ENCODE results near the gene CD200R1.

The CD200R1 gene

DNA sequence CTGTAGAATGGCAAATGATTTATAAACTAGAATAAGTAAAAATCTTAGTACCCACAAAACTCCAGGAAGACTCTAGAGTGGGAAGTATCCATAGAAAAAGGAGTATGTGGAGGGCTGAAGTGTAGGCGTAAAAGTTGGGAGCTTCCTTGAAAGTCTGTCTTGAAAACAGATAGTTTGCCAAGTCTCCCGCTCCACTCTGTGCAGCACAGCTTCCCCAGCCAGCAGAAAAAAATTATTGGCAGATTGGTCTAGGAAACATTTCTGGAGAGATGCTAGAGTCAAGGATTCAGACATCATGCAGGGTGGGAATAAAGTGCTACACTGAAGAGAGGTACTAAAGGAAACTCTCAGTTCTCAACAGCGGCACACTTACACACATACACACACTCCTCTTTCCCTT, 74.8 kb downstream of the CD200R1 start:
- no peak for ATAC-seq (ENCODE audit: insufficient read depth, low read depth)
- Histone ChIP-seq H2AFZ (ENCODE audit: low read depth, low read length) (no peak overlapping the region), H3K27ac (ENCODE audit: low read length) (no peak overlapping the region)

DNA sequence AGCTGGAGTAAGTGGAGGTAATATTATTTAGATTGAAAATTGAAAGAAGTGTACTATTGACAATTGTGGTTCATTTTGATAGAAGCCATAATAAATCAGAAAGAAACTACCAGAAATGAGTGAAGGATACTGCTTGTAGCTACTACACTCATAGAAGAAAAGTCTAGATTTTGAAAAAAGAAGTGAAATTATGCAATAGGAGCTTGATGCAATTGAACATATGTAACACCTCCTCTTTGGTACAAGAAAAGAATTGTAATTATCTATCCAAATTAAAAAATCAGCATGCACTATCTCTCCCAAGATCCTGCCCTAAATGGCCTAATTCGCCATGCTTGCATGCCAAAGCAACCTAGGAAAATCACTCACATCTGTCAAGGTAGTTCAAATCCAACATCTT, 77.1 kb downstream of the CD200R1 start:
- no peak for DNase-seq
- TF ChIP-seq, protein P1, sequence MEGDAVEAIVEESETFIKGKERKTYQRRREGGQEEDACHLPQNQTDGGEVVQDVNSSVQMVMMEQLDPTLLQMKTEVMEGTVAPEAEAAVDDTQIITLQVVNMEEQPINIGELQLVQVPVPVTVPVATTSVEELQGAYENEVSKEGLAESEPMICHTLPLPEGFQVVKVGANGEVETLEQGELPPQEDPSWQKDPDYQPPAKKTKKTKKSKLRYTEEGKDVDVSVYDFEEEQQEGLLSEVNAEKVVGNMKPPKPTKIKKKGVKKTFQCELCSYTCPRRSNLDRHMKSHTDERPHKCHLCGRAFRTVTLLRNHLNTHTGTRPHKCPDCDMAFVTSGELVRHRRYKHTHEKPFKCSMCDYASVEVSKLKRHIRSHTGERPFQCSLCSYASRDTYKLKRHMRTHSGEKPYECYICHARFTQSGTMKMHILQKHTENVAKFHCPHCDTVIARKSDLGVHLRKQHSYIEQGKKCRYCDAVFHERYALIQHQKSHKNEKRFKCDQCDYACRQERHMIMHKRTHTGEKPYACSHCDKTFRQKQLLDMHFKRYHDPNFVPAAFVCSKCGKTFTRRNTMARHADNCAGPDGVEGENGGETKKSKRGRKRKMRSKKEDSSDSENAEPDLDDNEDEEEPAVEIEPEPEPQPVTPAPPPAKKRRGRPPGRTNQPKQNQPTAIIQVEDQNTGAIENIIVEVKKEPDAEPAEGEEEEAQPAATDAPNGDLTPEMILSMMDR (IDR thresholded peaks at IDR 0.05; ENCODE audit: borderline replicate concordance, extremely low read depth, low read length, poor library complexity, severe bottlenecking): no peak
- TF ChIP-seq EZH2 (IDR thresholded peaks at IDR 0.05; ENCODE audit: borderline replicate concordance, low read depth, low read length, severe bottlenecking): no peak
- H3K4me2 ChIP-seq (ENCODE audit: insufficient read depth, low read length): no peak overlapping the region

More for the DNA sequence above, 74.8 kb downstream of the CD200R1 start:
- H3K27me3 ChIP-seq (ENCODE audit: insufficient read depth, low read length, poor library complexity): no peaks in the 10 kb centered on the region
- TF ChIP-seq, protein P1 (IDR thresholded peaks at IDR 0.05; ENCODE audit: borderline replicate concordance, extremely low read depth, low read length, poor library complexity, severe bottlenecking): no peak
- TF ChIP-seq EZH2 (IDR thresholded peaks at IDR 0.05; ENCODE audit: borderline replicate concordance, low read depth, low read length, severe bottlenecking): no peak
- no peaks in the 10 kb centered on the region for H3K4me1 ChIP-seq (ENCODE audit: insufficient read depth, low read length)
- H3K9ac ChIP-seq (ENCODE audit: low read depth, low read length): no peak overlapping the region
- no peaks in the 10 kb centered on the region for H3K9me3 ChIP-seq (ENCODE audit: insufficient read depth, low read length, severe bottlenecking)
- H3K4me3 ChIP-seq (ENCODE audit: low read depth in 1 of 2, low read length in 2 of 2): no peak overlapping the region
- no peaks in the 10 kb centered on the region for H3K36me3 ChIP-seq (ENCODE audit: insufficient read depth, low read length)
- no peak overlapping the region for H3K4me2 ChIP-seq (ENCODE audit: insufficient read depth, low read length)
- no peaks in the 10 kb centered on the region for H4K20me1 ChIP-seq (ENCODE audit: insufficient read depth, low read length)
- H3K79me2 ChIP-seq (ENCODE audit: insufficient read depth, low read length): no peaks in the 10 kb centered on the region
- no peak for DNase-seq

DNA sequence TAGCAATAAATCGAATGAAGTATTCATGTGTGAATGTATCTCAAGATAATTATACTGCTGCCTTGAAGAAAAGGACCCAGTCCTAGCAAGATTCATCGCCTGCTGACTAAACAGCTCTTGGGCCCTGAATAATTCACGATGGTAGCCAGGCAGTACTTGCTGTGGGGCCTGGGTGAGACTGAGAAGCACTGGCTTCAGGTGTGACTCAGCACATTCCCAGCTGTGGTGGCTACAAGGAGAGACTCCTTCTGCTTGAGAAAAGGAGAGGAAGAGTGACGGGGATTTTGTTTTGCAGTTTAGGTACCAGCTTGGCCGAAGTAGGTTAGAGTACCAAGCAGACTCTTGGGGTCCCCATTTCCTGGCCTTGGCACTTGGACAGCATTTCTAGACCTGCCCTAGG, 80.6 kb downstream of the CD200R1 start:
- no peak overlapping the region for H2AFZ ChIP-seq (ENCODE audit: low read depth, low read length)
- H3K4me1 ChIP-seq (ENCODE audit: insufficient read depth, low read length): no peaks in the 10 kb centered on the region
- no peaks in the 10 kb centered on the region for H3K27me3 ChIP-seq (ENCODE audit: insufficient read depth, low read length, poor library complexity)
- H3K4me3 ChIP-seq (ENCODE audit: low read depth in 1 of 2, low read length in 2 of 2): no peak overlapping the region
- DNase-seq (no peak), ATAC-seq (ENCODE audit: insufficient read depth, low read depth) (no peak)
- no peaks in the 10 kb centered on the region for H3K9me3 ChIP-seq (ENCODE audit: insufficient read depth, low read length, severe bottlenecking)
- no peaks in the 10 kb centered on the region for H3K79me2 ChIP-seq (ENCODE audit: insufficient read depth, low read length)
- H3K4me2 ChIP-seq (ENCODE audit: insufficient read depth, low read length): no peak overlapping the region
- TF ChIP-seq EZH2 (IDR thresholded peaks at IDR 0.05; ENCODE audit: borderline replicate concordance, low read depth, low read length, severe bottlenecking): no peak
- TF ChIP-seq, protein P1 (IDR thresholded peaks at IDR 0.05; ENCODE audit: borderline replicate concordance, extremely low read depth, low read length, poor library complexity, severe bottlenecking): no peak
- H3K9ac ChIP-seq (ENCODE audit: low read depth, low read length): no peak overlapping the region
- H4K20me1 ChIP-seq (ENCODE audit: insufficient read depth, low read length): no peaks in the 10 kb centered on the region
- no peaks in the 10 kb centered on the region for H3K36me3 ChIP-seq (ENCODE audit: insufficient read depth, low read length)
- no peak overlapping the region for H3K27ac ChIP-seq (ENCODE audit: low read length)

More for the DNA sequence above, 77.1 kb downstream of the CD200R1 start:
- no peaks in the 10 kb centered on the region for H3K36me3 ChIP-seq (ENCODE audit: insufficient read depth, low read length)
- no peaks in the 10 kb centered on the region for H3K79me2 ChIP-seq (ENCODE audit: insufficient read depth, low read length)
- H2AFZ ChIP-seq (ENCODE audit: low read depth, low read length): no peak overlapping the region
- H3K27ac ChIP-seq (ENCODE audit: low read length): no peak overlapping the region
- H3K9ac ChIP-seq (ENCODE audit: low read depth, low read length): no peak overlapping the region
- no peaks in the 10 kb centered on the region for H3K27me3 ChIP-seq (ENCODE audit: insufficient read depth, low read length, poor library complexity)
- H3K4me1 ChIP-seq (ENCODE audit: insufficient read depth, low read length): no peaks in the 10 kb centered on the region
- H3K9me3 ChIP-seq (ENCODE audit: insufficient read depth, low read length, severe bottlenecking): no peaks in the 10 kb centered on the region
- H4K20me1 ChIP-seq (ENCODE audit: insufficient read depth, low read length): no peaks in the 10 kb centered on the region
- no peak for ATAC-seq (ENCODE audit: insufficient read depth, low read depth)
- no peak overlapping the region for H3K4me3 ChIP-seq (ENCODE audit: low read depth in 1 of 2, low read length in 2 of 2)

DNA sequence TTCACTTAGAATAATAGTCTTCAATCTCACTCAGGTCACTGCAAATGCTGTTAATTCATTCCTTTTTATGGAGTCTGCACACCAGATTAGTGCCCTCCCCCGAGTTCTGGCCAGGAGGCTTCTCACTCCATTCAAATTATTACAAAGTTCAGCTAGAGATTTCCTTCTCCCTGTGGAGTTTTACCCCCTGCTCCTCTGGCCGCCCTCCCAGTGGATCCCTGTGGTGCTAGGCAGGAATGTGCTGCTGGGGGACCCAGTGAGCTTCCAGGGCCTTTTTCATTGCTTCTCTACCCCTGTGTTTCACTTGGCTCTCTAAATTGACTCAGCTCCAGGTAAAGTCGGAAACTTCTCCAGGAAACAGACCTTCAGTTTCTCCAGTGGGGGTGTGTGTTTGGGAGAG, 85.5 kb downstream of the CD200R1 start:
- Histone ChIP-seq H3K27me3 (ENCODE audit: insufficient read depth, low read length, poor library complexity) (no peaks in the 10 kb centered on the region), H3K9ac (ENCODE audit: low read depth, low read length) (no peak overlapping the region), H3K4me2 (ENCODE audit: insufficient read depth, low read length) (no peak overlapping the region), H3K4me1 (ENCODE audit: insufficient read depth, low read length) (no peaks in the 10 kb centered on the region), H3K79me2 (ENCODE audit: insufficient read depth, low read length) (no peaks in the 10 kb centered on the region), H3K9me3 (ENCODE audit: insufficient read depth, low read length, severe bottlenecking) (no peaks in the 10 kb centered on the region), H4K20me1 (ENCODE audit: insufficient read depth, low read length) (no peaks in the 10 kb centered on the region), H3K27ac (ENCODE audit: low read length) (no peak overlapping the region), H2AFZ (ENCODE audit: low read depth, low read length) (no peak overlapping the region), H3K4me3 (ENCODE audit: low read depth in 1 of 2, low read length in 2 of 2) (no peak overlapping the region), H3K36me3 (ENCODE audit: insufficient read depth, low read length) (no peaks in the 10 kb centered on the region)
- no peak for TF ChIP-seq EZH2 (IDR thresholded peaks at IDR 0.05; ENCODE audit: borderline replicate concordance, low read depth, low read length, severe bottlenecking)
- TF ChIP-seq, protein P1 (IDR thresholded peaks at IDR 0.05; ENCODE audit: borderline replicate concordance, extremely low read depth, low read length, poor library complexity, severe bottlenecking): no peak
- DNase-seq (no peak), ATAC-seq (ENCODE audit: insufficient read depth, low read depth) (no peak)

All from DND-41 (cell line).